Ectodermal cell (in vitro differentiated cells): ENCODE results near the gene PEAR1. TPM values are rescaled to one million over a fixed set of nuclear protein-coding genes. Genes with fewer than 3 reads are reported as not detected.

Experiments
- H3K27ac ChIP-seq: 2 replicates; pipeline ENCODE4 v1.7.0; 2013; ENCODE audit warnings: mild to moderate bottlenecking, low read depth, low read length; ENCODE audit not compliant: insufficient read depth, poor library complexity, severe bottlenecking
- H3K27me3 ChIP-seq: 2 replicates; pipeline ENCODE4 v1.7.0; 2013; ENCODE audit warnings: mild to moderate bottlenecking, low read length; ENCODE audit not compliant: insufficient read depth, control insufficient read depth, poor library complexity, severe bottlenecking
- H3K36me3 ChIP-seq: one replicate; pipeline ENCODE4 v1.7.0; 2013; ENCODE audit warnings: low read length; ENCODE audit not compliant: control insufficient read depth, insufficient read depth
- H3K4me1 ChIP-seq: one replicate; pipeline ENCODE4 v1.7.0; 2013; ENCODE audit warnings: low read length; ENCODE audit not compliant: control insufficient read depth, insufficient read depth
- H3K4me3 ChIP-seq: 2 replicates; pipeline ENCODE4 v1.7.0; 2013; ENCODE audit warnings: low read depth, low read length, control low read depth; ENCODE audit not compliant: insufficient read depth
- H3K9me3 ChIP-seq: 2 replicates; pipeline ENCODE4 v1.7.0; 2013; ENCODE audit warnings: mild to moderate bottlenecking, low read length, moderate library complexity; ENCODE audit not compliant: control insufficient read depth
- WGBS, 2 experiments: methylation state at CpG; one replicate each; pipeline ENCODE4 v1.1.7; 2013; ENCODE audit warnings: missing lambda C conversion rate in 2 of 2; 5-methylcytosine and 5-hydroxymethylcytosine counted together
- polyA plus RNA-seq, 4 experiments: library from polyadenylated mRNA; stranded (reverse); fragments of 50-300 nt; gene quantifications; one replicate each; pipeline ENCODE4 v1.2.3, GENCODE V29; 2013

The PEAR1 gene, protein sequence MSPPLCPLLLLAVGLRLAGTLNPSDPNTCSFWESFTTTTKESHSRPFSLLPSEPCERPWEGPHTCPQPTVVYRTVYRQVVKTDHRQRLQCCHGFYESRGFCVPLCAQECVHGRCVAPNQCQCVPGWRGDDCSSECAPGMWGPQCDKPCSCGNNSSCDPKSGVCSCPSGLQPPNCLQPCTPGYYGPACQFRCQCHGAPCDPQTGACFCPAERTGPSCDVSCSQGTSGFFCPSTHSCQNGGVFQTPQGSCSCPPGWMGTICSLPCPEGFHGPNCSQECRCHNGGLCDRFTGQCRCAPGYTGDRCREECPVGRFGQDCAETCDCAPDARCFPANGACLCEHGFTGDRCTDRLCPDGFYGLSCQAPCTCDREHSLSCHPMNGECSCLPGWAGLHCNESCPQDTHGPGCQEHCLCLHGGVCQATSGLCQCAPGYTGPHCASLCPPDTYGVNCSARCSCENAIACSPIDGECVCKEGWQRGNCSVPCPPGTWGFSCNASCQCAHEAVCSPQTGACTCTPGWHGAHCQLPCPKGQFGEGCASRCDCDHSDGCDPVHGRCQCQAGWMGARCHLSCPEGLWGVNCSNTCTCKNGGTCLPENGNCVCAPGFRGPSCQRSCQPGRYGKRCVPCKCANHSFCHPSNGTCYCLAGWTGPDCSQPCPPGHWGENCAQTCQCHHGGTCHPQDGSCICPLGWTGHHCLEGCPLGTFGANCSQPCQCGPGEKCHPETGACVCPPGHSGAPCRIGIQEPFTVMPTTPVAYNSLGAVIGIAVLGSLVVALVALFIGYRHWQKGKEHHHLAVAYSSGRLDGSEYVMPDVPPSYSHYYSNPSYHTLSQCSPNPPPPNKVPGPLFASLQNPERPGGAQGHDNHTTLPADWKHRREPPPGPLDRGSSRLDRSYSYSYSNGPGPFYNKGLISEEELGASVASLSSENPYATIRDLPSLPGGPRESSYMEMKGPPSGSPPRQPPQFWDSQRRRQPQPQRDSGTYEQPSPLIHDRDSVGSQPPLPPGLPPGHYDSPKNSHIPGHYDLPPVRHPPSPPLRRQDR
- polyA plus RNA-seq (2013, experiment 1 of 4), result 1.2 TPM
- polyA plus RNA-seq (2013, experiment 2 of 4), result 1.5 TPM
- 0.85 TPM for polyA plus RNA-seq (2013, experiment 3 of 4)
- polyA plus RNA-seq (2013, experiment 4 of 4), result 1.4 TPM

DNA sequence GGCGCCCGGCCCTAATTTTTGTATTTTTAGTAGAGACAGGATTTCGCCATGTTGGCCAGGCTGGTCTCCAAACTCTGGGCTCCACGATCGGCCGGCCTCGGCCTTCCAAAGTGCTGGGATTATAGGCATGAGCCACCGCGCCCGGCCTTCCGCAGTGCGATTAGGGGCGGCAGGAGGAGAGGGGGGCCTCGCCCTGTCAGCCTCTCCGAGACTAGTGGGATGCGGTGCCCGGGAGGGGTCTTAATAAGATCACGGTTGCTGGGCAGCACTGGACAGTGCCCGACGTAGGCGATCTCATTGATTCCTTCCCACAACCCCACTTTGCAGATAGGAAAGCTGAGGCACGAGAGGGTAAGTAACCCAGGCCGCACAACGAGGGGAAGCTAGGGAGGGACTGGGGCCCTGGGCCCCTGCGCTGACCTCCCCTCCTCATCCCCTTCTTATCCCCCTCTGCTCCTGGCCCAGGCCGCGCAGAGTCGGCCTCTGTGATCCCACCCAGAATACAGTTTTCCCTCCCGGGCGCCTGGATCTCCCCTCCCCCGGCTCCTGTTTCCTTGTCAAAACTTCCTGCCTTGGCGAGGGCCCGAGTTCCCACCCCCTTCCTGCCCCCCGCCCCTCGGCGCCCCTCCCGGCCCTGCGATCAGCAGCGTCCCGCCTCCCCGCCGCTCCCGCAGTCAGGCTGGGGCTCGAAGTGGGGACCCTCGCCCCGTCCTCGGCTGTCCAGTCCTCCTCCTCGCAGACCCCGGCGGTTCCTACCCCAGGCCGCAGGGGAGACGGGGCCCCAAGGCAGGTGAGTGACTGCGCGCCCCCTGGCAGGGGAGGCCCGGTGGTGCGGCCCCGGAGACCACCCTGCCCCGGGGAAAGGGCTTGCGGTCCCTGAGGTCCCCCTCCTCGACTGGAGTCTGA lies at the start of gene PEAR1:
PEAR1 (plus strand) TSS at position 671 of the 906 bp plus-strand sequence. CDS start 10,209 bp downstream, outside the sequence.
- peak within 1 kb of the TSS; percentile 16 for H3K4me3 ChIP-seq
- peaks cover 17% of the 10 kb centered on the region for H3K4me1 ChIP-seq
- H3K27me3 ChIP-seq, result peaks cover 50% of the 10 kb centered on the region
- WGBS, 2 experiments, result 17 to 18% methylated on average over 57 to 60 of the region's 60 CpGs
- no peaks in the 10 kb centered on the region for H3K36me3 ChIP-seq
- H3K9me3 ChIP-seq, result no peaks in the 10 kb centered on the region
- H3K27ac ChIP-seq, result no peak within 1 kb of the TSS

DNA sequence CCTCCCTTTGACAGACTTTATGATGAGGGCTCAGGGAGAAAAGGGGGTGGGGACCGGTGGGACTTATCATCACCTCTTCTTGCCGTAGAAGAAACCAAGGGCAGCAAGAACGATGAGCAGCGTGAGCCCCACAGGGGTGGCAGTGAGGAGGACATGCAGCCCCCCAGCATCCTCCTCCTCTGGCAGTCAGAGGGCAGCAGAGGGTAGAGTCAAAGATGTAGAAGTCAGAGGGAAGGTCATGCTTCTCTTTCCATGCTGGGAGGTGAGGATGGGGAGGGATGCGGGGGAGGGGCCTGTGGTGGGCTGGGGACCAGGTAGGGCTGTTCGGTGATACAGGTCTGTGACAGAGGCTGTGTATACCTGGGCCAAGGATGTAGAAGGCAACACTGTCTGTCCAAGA lies 49.4 kb upstream of the PEAR1 start:
- no peaks in the 10 kb centered on the region for H3K36me3 ChIP-seq
- 66 to 72% methylated on average over 6 of the region's 6 CpGs for WGBS, 2 experiments
- H3K4me1 ChIP-seq, result peaks cover 18% of the 10 kb centered on the region
- no peak overlapping the region for H3K27ac ChIP-seq
- H3K4me3 ChIP-seq, result no peak overlapping the region
- H3K27me3 ChIP-seq, result peaks cover 79% of the 10 kb centered on the region
- H3K9me3 ChIP-seq, result no peaks in the 10 kb centered on the region

DNA sequence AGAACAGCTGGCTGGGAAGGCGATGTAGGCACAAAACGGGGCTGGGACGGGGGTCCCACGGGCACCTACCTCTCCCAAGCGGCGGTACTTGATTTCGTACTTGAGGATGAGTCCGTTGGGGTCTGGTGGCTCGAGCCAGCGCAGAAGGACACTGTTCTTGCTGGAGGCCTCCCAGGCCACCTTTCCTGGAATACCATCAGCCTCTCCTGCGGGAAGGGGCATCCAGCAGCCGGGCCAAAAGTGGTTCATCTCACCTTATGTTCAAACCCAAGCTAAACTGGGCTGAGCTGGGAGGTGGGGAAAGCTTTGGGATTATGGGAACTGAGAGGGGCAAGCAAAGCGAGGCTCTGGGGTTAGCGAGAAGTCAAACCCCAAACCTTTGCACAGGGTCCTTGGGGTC lies 48.9 kb upstream of the PEAR1 start:
- 60 to 63% methylated on average over 14 of the region's 14 CpGs for WGBS, 2 experiments
- peaks cover 84% of the 10 kb centered on the region for H3K27me3 ChIP-seq
- H3K4me3 ChIP-seq, result no peak overlapping the region
- H3K4me1 ChIP-seq, result peaks cover 13% of the 10 kb centered on the region
- no peak overlapping the region for H3K27ac ChIP-seq
- H3K9me3 ChIP-seq, result no peaks in the 10 kb centered on the region
- H3K36me3 ChIP-seq, result no peaks in the 10 kb centered on the region

DNA sequence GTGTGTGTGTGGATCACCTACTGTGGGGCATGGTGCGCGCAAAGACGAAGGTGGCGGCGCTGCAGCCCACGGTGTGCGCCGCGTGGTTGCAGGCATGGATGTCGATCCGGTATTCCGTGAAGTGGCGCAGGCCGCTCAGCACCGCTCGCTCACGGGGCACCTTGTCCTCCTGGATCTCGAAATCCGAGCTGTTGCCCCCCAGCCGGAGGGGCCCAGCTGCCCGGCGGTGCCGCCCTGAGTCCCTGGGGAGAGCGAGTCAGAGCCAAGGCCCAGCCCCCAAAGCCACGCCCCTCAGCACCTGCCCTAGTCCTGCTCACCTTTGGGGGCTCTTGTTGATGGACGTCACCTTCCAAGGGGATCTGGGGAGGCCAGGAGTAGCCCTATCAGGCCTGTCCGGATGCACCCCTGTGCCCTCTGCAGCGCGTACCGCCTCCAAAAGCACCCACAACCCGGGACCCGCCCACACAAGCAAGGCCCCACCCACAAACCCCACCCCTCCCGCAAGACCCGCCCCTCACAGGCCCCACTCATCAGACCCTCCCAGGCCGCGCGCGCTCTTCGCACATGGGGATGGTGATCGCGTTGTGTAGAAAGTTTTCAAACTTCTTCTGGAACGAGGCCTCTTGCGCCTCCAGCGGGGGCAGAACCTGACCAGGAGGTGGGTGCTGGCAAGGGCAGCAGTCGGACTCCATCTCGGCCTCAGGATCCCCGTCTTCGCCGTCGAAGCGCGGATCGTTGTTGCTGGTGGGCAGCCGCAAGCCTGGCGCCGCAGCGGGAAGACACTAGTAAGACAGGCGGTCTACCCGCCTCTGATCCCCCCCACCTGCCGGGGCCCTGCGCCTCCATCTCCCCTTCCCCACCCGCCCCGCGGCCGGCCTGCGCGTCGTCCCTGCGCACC lies 48.2 kb upstream of the PEAR1 start:
- peaks cover 6% of the 10 kb centered on the region for H3K4me1 ChIP-seq
- H3K4me3 ChIP-seq, result no peak overlapping the region
- WGBS, 2 experiments, result 11 to 12% methylated on average over 68 of the region's 69 CpGs
- H3K36me3 ChIP-seq, result no peaks in the 10 kb centered on the region
- H3K27ac ChIP-seq, result no peak overlapping the region
- H3K27me3 ChIP-seq, result peaks cover 91% of the 10 kb centered on the region
- no peaks in the 10 kb centered on the region for H3K9me3 ChIP-seq

DNA sequence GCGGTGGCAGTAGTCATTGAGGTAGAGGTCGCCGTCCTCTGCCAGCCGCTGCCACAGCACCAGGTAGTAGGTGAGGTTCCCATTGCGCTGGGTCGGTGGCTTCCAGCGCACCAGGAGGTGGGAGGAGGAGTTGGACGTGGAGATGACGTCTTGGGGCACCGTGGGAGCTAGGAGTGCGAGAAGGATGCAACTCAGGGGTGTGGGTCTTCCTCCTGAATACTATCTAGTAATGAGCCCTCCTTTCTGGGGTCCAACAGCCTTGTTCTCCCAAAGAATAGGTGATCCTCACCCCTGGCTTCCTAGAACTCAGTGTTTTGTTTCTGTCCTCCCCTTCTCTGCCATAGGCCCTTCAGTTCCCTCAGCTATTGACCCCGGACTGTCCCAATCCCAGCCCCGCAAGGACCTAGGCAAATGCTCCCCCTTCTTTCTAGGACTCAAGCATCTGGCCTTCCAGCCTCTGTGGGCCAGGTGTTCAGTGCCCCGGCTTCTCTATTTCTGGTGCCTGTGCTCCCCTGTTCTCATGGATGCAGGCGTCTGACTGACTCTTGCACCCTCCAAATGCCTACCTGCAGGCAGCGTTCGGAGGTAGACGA lies 47.5 kb upstream of the PEAR1 start:
- Histone ChIP-seq H3K27ac (no peak overlapping the region), H3K9me3 (no peaks in the 10 kb centered on the region), H3K4me3 (no peak overlapping the region), H3K36me3 (no peaks in the 10 kb centered on the region), H3K27me3 (peaks cover 98% of the 10 kb centered on the region), H3K4me1 (peaks cover 6% of the 10 kb centered on the region)
- 44 to 48% methylated on average over 18 of the region's 18 CpGs for WGBS, 2 experiments

DNA sequence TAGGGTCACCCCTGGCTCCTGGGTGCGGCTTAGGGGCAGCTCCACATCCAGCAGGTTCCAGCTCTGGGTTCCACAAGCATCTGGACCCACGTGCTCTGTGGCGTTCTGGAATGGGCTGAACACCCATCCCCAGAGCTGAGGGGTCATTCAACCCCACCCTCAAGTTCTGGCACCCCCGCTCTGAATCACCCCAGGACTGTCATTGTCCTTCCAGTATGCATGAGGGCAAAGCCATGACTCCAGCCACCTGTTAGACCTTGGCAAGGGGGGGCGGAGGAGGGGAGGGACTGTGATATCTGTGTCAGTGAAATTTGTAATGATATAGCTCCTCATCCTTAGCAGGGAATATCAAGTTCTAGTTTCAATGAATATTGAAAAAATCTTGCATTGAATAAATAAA lies 46.9 kb upstream of the PEAR1 start:
- 76 to 81% methylated on average over 5 of the region's 5 CpGs for WGBS, 2 experiments
- Histone ChIP-seq H3K27me3 (peaks cover 99% of the 10 kb centered on the region), H3K4me3 (no peak overlapping the region), H3K36me3 (no peaks in the 10 kb centered on the region), H3K4me1 (peaks cover 6% of the 10 kb centered on the region), H3K27ac (no peak overlapping the region), H3K9me3 (no peaks in the 10 kb centered on the region)

DNA sequence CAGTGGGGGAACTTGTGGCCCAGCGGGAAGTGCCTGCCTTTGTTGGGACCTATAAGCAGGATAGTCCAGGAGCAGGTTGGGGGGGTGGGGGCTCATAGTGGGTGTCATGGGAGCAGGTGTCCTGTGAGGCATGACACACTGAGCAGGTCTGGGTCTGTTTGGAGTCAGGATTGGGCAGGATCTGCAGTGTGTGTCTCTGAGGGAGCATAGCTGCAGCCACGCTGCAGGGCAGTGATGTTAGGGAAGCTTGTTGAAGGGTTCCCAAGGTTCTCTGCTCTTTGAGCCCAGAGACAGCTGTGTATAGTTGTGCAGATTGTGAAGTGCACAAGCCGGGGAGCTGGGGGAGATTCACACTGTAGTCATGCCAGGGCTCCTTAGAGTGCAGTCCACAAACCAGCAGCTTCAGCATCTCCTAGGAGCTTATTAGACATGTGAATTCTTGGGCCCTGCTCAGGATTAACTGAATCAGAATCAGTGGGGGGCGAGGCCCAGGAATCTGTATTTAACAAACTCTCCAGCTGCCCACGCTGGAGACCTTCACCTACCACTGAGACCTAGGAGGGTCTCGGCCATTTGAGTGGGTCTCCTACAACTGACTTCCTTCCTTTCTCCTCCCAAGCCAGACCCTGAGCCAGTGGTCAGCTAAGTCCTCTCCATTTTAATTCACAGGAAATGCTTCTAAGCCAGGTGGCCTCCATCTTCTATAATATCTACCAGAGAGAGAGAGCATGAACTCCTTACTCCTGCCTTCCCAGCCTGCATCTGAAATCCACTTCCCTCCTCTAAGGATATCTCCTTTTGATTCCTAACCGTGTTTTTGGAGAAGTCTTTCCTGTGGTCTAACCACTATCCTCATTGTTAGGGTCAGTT lies 45.7 kb upstream of the PEAR1 start:
- 64 to 67% methylated on average over 7 of the region's 7 CpGs for WGBS, 2 experiments
- peaks cover 14% of the 10 kb centered on the region for H3K4me1 ChIP-seq
- H3K27me3 ChIP-seq, result peaks cover 91% of the 10 kb centered on the region
- no peak overlapping the region for H3K27ac ChIP-seq
- H3K36me3 ChIP-seq, result no peaks in the 10 kb centered on the region
- no peaks in the 10 kb centered on the region for H3K9me3 ChIP-seq
- no peak overlapping the region for H3K4me3 ChIP-seq

DNA sequence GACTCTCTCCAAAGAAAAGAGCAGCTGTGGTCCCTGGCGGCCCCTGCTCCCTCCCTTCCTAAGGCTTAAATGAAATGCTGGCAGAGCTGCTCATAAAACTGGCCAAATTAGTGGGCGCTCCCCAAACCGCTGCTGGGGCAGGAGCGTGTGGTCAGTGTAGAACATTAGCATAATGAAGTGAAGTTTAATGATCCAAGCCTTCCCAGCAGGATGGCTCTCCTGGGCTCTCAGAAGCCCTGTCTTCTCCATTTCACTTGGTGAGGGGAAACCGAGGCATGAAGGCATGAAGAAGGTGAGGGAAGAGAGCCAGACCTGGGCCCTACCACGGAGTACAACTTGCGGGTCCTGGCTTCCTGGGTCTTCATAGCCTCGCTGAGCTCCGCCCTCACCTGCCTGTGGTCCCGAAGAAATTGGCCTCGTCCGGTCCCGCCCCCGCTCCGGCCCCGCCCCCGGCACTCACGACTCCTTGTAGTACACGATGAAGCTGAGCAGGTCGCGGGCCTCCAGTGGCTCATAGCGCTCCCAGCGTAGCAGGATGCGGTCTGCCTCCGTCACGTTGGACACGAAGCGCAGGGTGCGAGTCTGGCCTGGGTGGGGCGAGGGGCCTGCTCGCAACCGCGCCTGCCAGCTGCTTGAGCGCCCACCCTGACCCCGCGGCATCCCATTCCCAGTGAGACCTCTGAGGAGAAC lies 44.9 kb upstream of the PEAR1 start:
- H3K9me3 ChIP-seq, result no peaks in the 10 kb centered on the region
- H3K36me3 ChIP-seq, result no peaks in the 10 kb centered on the region
- H3K27ac ChIP-seq, result no peak overlapping the region
- peaks cover 14% of the 10 kb centered on the region for H3K4me1 ChIP-seq
- 10 to 13% methylated on average over 36 of the region's 36 CpGs for WGBS, 2 experiments
- H3K4me3 ChIP-seq, result no peak overlapping the region
- H3K27me3 ChIP-seq, result peaks cover 91% of the 10 kb centered on the region
